Liver (tissue), 9 donors: ENCODE results near the gene BDH1. TPM values are rescaled to one million over a fixed set of nuclear protein-coding genes. Genes with fewer than 3 reads are reported as not detected.

Source experiments
- DNase-seq: peaks from one replicate; pipeline ENCODE4 v3.0.0-alpha.2; 2017; ENCODE audit warnings: low spot score
- H3K27ac ChIP-seq, 2 donors: one replicate each; pipeline ENCODE4 v1.7.0; 2013; ENCODE audit warnings: inconsistent platforms in 2 of 2, low read length in 2 of 2, control low read depth in 1 of 2, low read depth in 1 of 2, mild to moderate bottlenecking in 1 of 2
- H3K27me3 ChIP-seq, 4 donors: one replicate each; pipeline versions ENCODE4 v1.6.1 to v1.7.0; 2013; ENCODE audit warnings: low read length in 3 of 4, inconsistent platforms in 1 of 4, mild to moderate bottlenecking in 1 of 4, moderate library complexity in 1 of 4; ENCODE audit not compliant: control insufficient read depth in 4 of 4, insufficient read depth in 4 of 4
- H3K36me3 ChIP-seq, 4 donors: one replicate each; pipeline versions ENCODE4 v1.6.1 to v1.7.0; 2013; ENCODE audit warnings: low read length in 3 of 4, mild to moderate bottlenecking in 3 of 4, low read depth in 1 of 4, moderate library complexity in 1 of 4; ENCODE audit not compliant: control insufficient read depth in 4 of 4, insufficient read depth in 3 of 4
- H3K4me1 ChIP-seq, 4 donors: one replicate each; pipeline versions ENCODE4 v1.6.1 to v1.7.0; 2013; ENCODE audit warnings: low read length in 3 of 4, mild to moderate bottlenecking in 3 of 4, moderate library complexity in 1 of 4; ENCODE audit not compliant: control insufficient read depth in 4 of 4, insufficient read depth in 4 of 4
- H3K4me3 ChIP-seq, 3 donors: one replicate each; pipeline versions ENCODE4 v1.6.1 to v1.7.0; 2013; ENCODE audit warnings: low read length in 3 of 3, control low read depth in 1 of 3, low read depth in 1 of 3, mild to moderate bottlenecking in 1 of 3
- H3K9ac ChIP-seq, 2 donors: one replicate each; pipeline ENCODE4 v1.7.0; 2013; ENCODE audit warnings: low read length in 2 of 2, mild to moderate bottlenecking in 2 of 2, moderate library complexity in 2 of 2, control low read depth in 1 of 2, low read depth in 1 of 2
- H3K9me3 ChIP-seq, 4 donors: one replicate each; pipeline versions ENCODE4 v1.6.1 to v1.7.0; 2013; ENCODE audit warnings: low read length in 3 of 4; ENCODE audit not compliant: control insufficient read depth in 4 of 4
- CTCF ChIP-seq: fragments of 150-350 bp; IDR thresholded peaks from 2 replicates; pipeline ENCODE4 v1.5.1; 2017; ENCODE audit warnings: improper control_type of control experiment, low read depth, low read length; ENCODE audit not compliant: missing input control
- EGR1 ChIP-seq, 2 donors: IDR thresholded peaks; 2 replicates each; pipeline ENCODE4 v1.6.1; 2016 to 2018; ENCODE audit warnings: antibody characterized with exemption in 2 of 2, low read depth in 2 of 2
- FOXA1 ChIP-seq: IDR thresholded peaks from 2 replicates; pipeline ENCODE4 v1.6.1; 2016; ENCODE audit warnings: antibody characterized with exemption
- FOXA2 ChIP-seq: IDR thresholded peaks from 2 replicates; pipeline ENCODE4 v1.6.1; 2016; ENCODE audit warnings: antibody characterized with exemption
- GABPA ChIP-seq, 2 donors: IDR thresholded peaks in 1 of 2; conservative IDR thresholded peaks in 1 of 2; 2 replicates each; pipeline ENCODE4 v1.6.1; 2016; ENCODE audit warnings: antibody characterized with exemption in 2 of 2, mild to moderate bottlenecking in 1 of 2, moderate library complexity in 1 of 2
- HNF4A ChIP-seq, 2 donors: conservative IDR thresholded peaks; 2 replicates each; pipeline ENCODE4 v1.6.1; 2016; ENCODE audit warnings: antibody characterized with exemption in 2 of 2, mild to moderate bottlenecking in 2 of 2
- HNF4G ChIP-seq: IDR thresholded peaks from 2 replicates; pipeline ENCODE4 v1.6.1; 2016; ENCODE audit warnings: antibody characterized with exemption
- JUND ChIP-seq, 2 donors: IDR thresholded peaks; 2 replicates each; pipeline ENCODE4 v1.6.1; 2016; ENCODE audit warnings: antibody characterized with exemption in 2 of 2
- MAX ChIP-seq: IDR thresholded peaks from 2 replicates; pipeline ENCODE4 v1.6.1; 2016; ENCODE audit warnings: antibody characterized with exemption
- NR2F2 ChIP-seq: IDR thresholded peaks from 2 replicates; pipeline ENCODE4 v1.6.1; 2016; ENCODE audit warnings: antibody characterized with exemption
- RAD21 ChIP-seq, 2 donors: IDR thresholded peaks; 2 replicates each; pipeline ENCODE4 v1.6.1; 2016; ENCODE audit warnings: antibody characterized with exemption in 2 of 2, mild to moderate bottlenecking in 2 of 2
- RXRA ChIP-seq, 2 donors: IDR thresholded peaks; 2 replicates each; pipeline ENCODE4 v1.6.1; 2017 to 2018; ENCODE audit warnings: antibody characterized with exemption in 2 of 2, mild to moderate bottlenecking in 1 of 2
- SP1 ChIP-seq: IDR thresholded peaks from 2 replicates; pipeline ENCODE4 v1.6.1; 2018; ENCODE audit warnings: antibody characterized with exemption, mild to moderate bottlenecking
- TAF1 ChIP-seq: conservative IDR thresholded peaks from 2 replicates; pipeline ENCODE4 v1.6.1; 2016; ENCODE audit warnings: antibody characterized with exemption, mild to moderate bottlenecking
- YY1 ChIP-seq: IDR thresholded peaks from 2 replicates; pipeline ENCODE4 v1.6.1; 2016; ENCODE audit warnings: antibody characterized with exemption, mild to moderate bottlenecking
- WGBS: extraction: QIAGEN DNeasy Blood & Tissue Kit; methylation state at CpG from one replicate; pipeline ENCODE4 v1.1.7; 2013; 5-methylcytosine and 5-hydroxymethylcytosine counted together
- polyA plus RNA-seq, 2 donors: library from polyadenylated mRNA; stranded (reverse) in 1 of 2; unstranded in 1 of 2; fragments of 200-250 nt in 1 of 2; fragments of >200 nt in 1 of 2; fragmentation: Nextera tagmentation in 1 of 2; extraction: Ambion mirVana in 1 of 2; gene quantifications; one replicate each; pipeline versions ENCODE4 v1.2.1 to v1.2.3, GENCODE V29; 2013 to 2015
- total RNA-seq, 2 donors: library from RNA; depleted of rRNA; stranded (reverse); fragments of >200 nt; gene quantifications; one replicate each; pipeline ENCODE4 v1.2.3, GENCODE V29; 2014
- TF ChIP-seq, protein P1 (sequence below): IDR thresholded peaks from 2 replicates; pipeline ENCODE4 v1.6.1; 2016; ENCODE audit warnings: antibody characterized with exemption
- TF ChIP-seq, protein P2 (sequence below): IDR thresholded peaks from 2 replicates; pipeline ENCODE4 v1.6.1; 2016; ENCODE audit warnings: antibody characterized with exemption
- TF ChIP-seq, protein P3 (sequence below): IDR thresholded peaks from 2 replicates; pipeline ENCODE4 v1.6.1; 2016; ENCODE audit warnings: antibody characterized with exemption, mild to moderate bottlenecking
- donor health status: healthy.
- donor health status: healthy.
- donor health status: healthy.
- donor health status: healthy.
- donor health status: healthy.

BDH1 gene
- total and polyA plus RNA-seq, 4 donors = 49.4 to 268 (median 177) TPM

DNA sequence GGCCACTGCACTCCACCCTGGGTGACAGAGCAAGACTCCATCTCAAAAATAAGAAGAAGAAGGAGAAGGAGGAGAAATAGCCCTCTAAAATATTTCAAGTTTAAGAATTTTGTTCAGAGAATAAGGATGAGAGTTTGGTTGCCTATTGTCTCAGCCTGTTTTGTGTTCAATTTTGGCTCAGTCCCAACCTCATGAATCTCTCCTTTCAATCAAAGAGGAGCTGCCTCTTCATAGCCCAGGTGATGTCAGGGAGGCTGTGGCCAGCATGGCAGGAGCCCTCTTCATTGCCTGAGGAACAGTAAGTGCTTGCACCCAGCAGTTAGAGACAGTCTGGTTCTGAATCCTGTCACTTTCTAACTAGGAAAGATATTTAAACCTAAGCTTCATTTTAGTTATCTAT is 55.0 kb downstream of the BDH1 start:
- H3K27me3 ChIP-seq = no peaks in the 10 kb centered on the region
- peaks cover 0 to 2% (median 0%) of the 10 kb centered on the region in 4 donors for H3K4me1 ChIP-seq
- no peak overlapping the region for H3K27ac ChIP-seq
- no peak overlapping the region for H3K9ac ChIP-seq
- H3K9me3 ChIP-seq = no peaks in the 10 kb centered on the region
- no peak overlapping the region for H3K4me3 ChIP-seq
- H3K36me3 ChIP-seq = no peaks in the 10 kb centered on the region
- TF ChIP-seq FOXA1 = no peak
- TF ChIP-seq NR2F2 = no peak
- TF ChIP-seq HNF4A (conservative IDR thresholded peaks at IDR 0.05) = no peak
- TF ChIP-seq, protein P1, sequence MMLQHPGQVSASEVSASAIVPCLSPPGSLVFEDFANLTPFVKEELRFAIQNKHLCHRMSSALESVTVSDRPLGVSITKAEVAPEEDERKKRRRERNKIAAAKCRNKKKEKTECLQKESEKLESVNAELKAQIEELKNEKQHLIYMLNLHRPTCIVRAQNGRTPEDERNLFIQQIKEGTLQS = no peak
- no peak for TF ChIP-seq FOXA2
- TF ChIP-seq YY1 = no peak
- TF ChIP-seq CTCF = no peak
- TF ChIP-seq EGR1 (IDR thresholded peaks at IDR 0.05; ENCODE audit: low read depth in 2 of 2) = no peak
- no peak for TF ChIP-seq MAX
- TF ChIP-seq, protein P2, sequence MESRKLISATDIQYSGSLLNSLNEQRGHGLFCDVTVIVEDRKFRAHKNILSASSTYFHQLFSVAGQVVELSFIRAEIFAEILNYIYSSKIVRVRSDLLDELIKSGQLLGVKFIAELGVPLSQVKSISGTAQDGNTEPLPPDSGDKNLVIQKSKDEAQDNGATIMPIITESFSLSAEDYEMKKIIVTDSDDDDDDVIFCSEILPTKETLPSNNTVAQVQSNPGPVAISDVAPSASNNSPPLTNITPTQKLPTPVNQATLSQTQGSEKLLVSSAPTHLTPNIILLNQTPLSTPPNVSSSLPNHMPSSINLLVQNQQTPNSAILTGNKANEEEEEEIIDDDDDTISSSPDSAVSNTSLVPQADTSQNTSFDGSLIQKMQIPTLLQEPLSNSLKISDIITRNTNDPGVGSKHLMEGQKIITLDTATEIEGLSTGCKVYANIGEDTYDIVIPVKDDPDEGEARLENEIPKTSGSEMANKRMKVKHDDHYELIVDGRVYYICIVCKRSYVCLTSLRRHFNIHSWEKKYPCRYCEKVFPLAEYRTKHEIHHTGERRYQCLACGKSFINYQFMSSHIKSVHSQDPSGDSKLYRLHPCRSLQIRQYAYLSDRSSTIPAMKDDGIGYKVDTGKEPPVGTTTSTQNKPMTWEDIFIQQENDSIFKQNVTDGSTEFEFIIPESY = no peak
- TF ChIP-seq GABPA (IDR thresholded peaks at IDR 0.05 in 1 of 2, conservative IDR thresholded peaks at IDR 0.05 in 1 of 2) = no peak
- TF ChIP-seq RXRA (IDR thresholded peaks at IDR 0.05) = no peak
- TF ChIP-seq SP1 = no peak
- TF ChIP-seq RAD21 (IDR thresholded peaks at IDR 0.05) = no peak
- no peak for TF ChIP-seq TAF1
- no peak for DNase-seq

GRCh38 chr3:197499427-197499826 is 56.3 kb downstream of the BDH1 start:
- WGBS = 79% methylated on average over 8 of the region's 8 CpGs
- Histone ChIP-seq H3K9ac (no peak overlapping the region), H3K27ac (no peak overlapping the region), H3K27me3 (no peaks in the 10 kb centered on the region), H3K4me3 (no peak overlapping the region), H3K9me3 (no peaks in the 10 kb centered on the region), H3K36me3 (no peaks in the 10 kb centered on the region), H3K4me1 (peaks cover 0 to 2% (median under 1%) of the 10 kb centered on the region in 4 donors)
- TF ChIP-seq JUND (IDR thresholded peaks at IDR 0.05) = no peak
- TF ChIP-seq FOXA2 = no peak
- no peak for TF ChIP-seq HNF4G
- no peak for TF ChIP-seq MAX
- no peak for TF ChIP-seq GABPA (IDR thresholded peaks at IDR 0.05 in 1 of 2, conservative IDR thresholded peaks at IDR 0.05 in 1 of 2)
- TF ChIP-seq, protein P1 = no peak
- TF ChIP-seq HNF4A (conservative IDR thresholded peaks at IDR 0.05) = no peak
- TF ChIP-seq, protein P3, sequence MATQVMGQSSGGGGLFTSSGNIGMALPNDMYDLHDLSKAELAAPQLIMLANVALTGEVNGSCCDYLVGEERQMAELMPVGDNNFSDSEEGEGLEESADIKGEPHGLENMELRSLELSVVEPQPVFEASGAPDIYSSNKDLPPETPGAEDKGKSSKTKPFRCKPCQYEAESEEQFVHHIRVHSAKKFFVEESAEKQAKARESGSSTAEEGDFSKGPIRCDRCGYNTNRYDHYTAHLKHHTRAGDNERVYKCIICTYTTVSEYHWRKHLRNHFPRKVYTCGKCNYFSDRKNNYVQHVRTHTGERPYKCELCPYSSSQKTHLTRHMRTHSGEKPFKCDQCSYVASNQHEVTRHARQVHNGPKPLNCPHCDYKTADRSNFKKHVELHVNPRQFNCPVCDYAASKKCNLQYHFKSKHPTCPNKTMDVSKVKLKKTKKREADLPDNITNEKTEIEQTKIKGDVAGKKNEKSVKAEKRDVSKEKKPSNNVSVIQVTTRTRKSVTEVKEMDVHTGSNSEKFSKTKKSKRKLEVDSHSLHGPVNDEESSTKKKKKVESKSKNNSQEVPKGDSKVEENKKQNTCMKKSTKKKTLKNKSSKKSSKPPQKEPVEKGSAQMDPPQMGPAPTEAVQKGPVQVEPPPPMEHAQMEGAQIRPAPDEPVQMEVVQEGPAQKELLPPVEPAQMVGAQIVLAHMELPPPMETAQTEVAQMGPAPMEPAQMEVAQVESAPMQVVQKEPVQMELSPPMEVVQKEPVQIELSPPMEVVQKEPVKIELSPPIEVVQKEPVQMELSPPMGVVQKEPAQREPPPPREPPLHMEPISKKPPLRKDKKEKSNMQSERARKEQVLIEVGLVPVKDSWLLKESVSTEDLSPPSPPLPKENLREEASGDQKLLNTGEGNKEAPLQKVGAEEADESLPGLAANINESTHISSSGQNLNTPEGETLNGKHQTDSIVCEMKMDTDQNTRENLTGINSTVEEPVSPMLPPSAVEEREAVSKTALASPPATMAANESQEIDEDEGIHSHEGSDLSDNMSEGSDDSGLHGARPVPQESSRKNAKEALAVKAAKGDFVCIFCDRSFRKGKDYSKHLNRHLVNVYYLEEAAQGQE = no peak
- no peak for TF ChIP-seq RXRA (IDR thresholded peaks at IDR 0.05)
- no peak for TF ChIP-seq CTCF
- TF ChIP-seq, protein P2 = no peak
- no peak for TF ChIP-seq RAD21 (IDR thresholded peaks at IDR 0.05)
- TF ChIP-seq TAF1 = no peak
- DNase-seq = no peak
